Amniotic epithelial cell (primary cell): ENCODE measurements around the gene CPSF6.

Experiments used
- DNase-seq: peaks from one replicate; pipeline ENCODE4 v3.0.0-alpha.2; 2010; ENCODE audit warnings: low read depth

Gene CPSF6

GRCh38 chr12:69239352-69239921, at the start of gene CPSF6:
Gene CPSF6 (plus strand): TSS chr12:69239569. CDS start chr12:69239647, 78 bp downstream.
- DNase-seq, result peak; percentile 78

GRCh38 chr12:69196302-69197288, 42.8 kb upstream of the CPSF6 start:
- DNase-seq, result no peak

- peak; percentile 19 for DNase-seq
These were observed 39.4 kb upstream of the CPSF6 start for GRCh38 chr12:69199976-69200375.

- no peak for DNase-seq
These were observed 35.2 kb upstream of the CPSF6 start for GRCh38 chr12:69204191-69204590.

- no peak for DNase-seq
These were observed 28.7 kb upstream of the CPSF6 start for GRCh38 chr12:69210661-69211060.

GRCh38 chr12:69211160-69211559, 28.2 kb upstream of the CPSF6 start:
- DNase-seq, result no peak

GRCh38 chr12:69214169-69214568, 25.2 kb upstream of the CPSF6 start:
- no peak for DNase-seq

- no peak for DNase-seq
These were observed 14.0 kb upstream of the CPSF6 start for GRCh38 chr12:69225251-69225910.

GRCh38 chr12:69231479-69231878, 7.9 kb upstream of the CPSF6 start:
- no peak for DNase-seq

GRCh38 chr12:69238589-69239351, 599 bp upstream of the CPSF6 start:
- peak; percentile 7 for DNase-seq

GRCh38 chr12:69239922-69240630, 707 bp downstream of the CPSF6 start:
- DNase-seq, result peak; percentile 15

- DNase-seq, result no peak
These were observed 1.2 kb downstream of the CPSF6 start for GRCh38 chr12:69240631-69240995.

GRCh38 chr12:69241438-69242092, 2.2 kb downstream of the CPSF6 start:
- DNase-seq, result no peak

- DNase-seq, result no peak
These were observed 4.0 kb downstream of the CPSF6 start for GRCh38 chr12:69243099-69244084.

GRCh38 chr12:69247268-69248018, 8.1 kb downstream of the CPSF6 start:
- peak; percentile 16 for DNase-seq

- DNase-seq, result peak; percentile 15
These were observed 12.7 kb downstream of the CPSF6 start for GRCh38 chr12:69252033-69252432.

GRCh38 chr12:69254046-69254445, 14.7 kb downstream of the CPSF6 start:
- peak; percentile 63 for DNase-seq

- DNase-seq, result no peak
These were observed 15.5 kb downstream of the CPSF6 start for GRCh38 chr12:69254862-69255261.

GRCh38 chr12:69258655-69259054, 19.3 kb downstream of the CPSF6 start:
- no peak for DNase-seq
